Measurements from ENCODE around the gene C6orf58.

DNA sequence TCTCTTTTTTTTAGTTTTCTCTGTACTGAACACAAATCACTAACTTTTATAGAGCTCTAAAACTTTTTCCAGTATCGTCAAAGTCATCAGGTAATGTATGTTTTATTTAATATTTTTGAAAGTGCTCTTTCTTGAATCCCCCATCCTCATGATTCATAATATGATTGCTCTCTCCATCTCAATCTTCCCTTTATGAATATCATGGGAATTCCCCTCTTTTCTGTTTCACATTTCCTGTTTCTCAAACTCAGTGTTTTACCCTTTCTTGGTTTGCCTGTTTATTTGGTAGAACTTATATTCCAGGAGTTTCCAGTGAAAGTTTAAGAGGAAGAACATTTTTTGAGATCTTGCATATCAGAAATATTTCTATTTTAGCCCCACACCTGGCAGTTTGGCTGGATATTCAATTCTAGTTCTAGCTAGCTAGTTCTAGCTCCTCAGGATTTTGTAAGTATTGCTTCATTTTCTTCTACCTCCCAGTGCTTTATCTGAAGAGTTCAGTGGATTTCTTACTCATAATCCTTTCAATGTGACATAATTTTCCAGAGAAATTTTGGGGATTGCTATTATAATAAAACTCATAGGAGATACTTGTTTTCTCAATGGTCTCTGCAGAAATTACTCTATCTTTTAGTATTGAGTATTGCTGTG is 6.1 kb upstream of the C6orf58 start:
- TF ChIP-seq, protein P1, sequence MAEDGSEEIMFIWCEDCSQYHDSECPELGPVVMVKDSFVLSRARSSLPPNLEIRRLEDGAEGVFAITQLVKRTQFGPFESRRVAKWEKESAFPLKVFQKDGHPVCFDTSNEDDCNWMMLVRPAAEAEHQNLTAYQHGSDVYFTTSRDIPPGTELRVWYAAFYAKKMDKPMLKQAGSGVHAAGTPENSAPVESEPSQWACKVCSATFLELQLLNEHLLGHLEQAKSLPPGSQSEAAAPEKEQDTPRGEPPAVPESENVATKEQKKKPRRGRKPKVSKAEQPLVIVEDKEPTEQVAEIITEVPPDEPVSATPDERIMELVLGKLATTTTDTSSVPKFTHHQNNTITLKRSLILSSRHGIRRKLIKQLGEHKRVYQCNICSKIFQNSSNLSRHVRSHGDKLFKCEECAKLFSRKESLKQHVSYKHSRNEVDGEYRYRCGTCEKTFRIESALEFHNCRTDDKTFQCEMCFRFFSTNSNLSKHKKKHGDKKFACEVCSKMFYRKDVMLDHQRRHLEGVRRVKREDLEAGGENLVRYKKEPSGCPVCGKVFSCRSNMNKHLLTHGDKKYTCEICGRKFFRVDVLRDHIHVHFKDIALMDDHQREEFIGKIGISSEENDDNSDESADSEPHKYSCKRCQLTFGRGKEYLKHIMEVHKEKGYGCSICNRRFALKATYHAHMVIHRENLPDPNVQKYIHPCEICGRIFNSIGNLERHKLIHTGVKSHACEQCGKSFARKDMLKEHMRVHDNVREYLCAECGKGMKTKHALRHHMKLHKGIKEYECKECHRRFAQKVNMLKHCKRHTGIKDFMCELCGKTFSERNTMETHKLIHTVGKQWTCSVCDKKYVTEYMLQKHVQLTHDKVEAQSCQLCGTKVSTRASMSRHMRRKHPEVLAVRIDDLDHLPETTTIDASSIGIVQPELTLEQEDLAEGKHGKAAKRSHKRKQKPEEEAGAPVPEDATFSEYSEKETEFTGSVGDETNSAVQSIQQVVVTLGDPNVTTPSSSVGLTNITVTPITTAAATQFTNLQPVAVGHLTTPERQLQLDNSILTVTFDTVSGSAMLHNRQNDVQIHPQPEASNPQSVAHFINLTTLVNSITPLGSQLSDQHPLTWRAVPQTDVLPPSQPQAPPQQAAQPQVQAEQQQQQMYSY (CRISPR knock-in tag; IDR thresholded peaks at IDR 0.05), result no peak
- TF ChIP-seq, protein P2, sequence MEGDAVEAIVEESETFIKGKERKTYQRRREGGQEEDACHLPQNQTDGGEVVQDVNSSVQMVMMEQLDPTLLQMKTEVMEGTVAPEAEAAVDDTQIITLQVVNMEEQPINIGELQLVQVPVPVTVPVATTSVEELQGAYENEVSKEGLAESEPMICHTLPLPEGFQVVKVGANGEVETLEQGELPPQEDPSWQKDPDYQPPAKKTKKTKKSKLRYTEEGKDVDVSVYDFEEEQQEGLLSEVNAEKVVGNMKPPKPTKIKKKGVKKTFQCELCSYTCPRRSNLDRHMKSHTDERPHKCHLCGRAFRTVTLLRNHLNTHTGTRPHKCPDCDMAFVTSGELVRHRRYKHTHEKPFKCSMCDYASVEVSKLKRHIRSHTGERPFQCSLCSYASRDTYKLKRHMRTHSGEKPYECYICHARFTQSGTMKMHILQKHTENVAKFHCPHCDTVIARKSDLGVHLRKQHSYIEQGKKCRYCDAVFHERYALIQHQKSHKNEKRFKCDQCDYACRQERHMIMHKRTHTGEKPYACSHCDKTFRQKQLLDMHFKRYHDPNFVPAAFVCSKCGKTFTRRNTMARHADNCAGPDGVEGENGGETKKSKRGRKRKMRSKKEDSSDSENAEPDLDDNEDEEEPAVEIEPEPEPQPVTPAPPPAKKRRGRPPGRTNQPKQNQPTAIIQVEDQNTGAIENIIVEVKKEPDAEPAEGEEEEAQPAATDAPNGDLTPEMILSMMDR (IDR thresholded peaks at IDR 0.05 in 2 of 3, conservative IDR thresholded peaks at IDR 0.05 in 1 of 3; ENCODE audit: control insufficient read depth in 2 of 3, extremely low read depth in 1 of 3, insufficient read depth in 1 of 3, low read depth in 3 of 3, low read length in 3 of 3), result no peak
- TF ChIP-seq RAD21 (IDR thresholded peaks at IDR 0.05; ENCODE audit: insufficient read depth, low read depth, low read length), result no peak
- no peak for TF ChIP-seq EZH2 (IDR thresholded peaks at IDR 0.05; ENCODE audit: borderline replicate concordance, control insufficient read depth, low read depth, low read length)
- TF ChIP-seq POLR2A (IDR thresholded peaks at IDR 0.05; ENCODE audit: low read depth, low read length), result no peak
- TF ChIP-seq, protein P3, sequence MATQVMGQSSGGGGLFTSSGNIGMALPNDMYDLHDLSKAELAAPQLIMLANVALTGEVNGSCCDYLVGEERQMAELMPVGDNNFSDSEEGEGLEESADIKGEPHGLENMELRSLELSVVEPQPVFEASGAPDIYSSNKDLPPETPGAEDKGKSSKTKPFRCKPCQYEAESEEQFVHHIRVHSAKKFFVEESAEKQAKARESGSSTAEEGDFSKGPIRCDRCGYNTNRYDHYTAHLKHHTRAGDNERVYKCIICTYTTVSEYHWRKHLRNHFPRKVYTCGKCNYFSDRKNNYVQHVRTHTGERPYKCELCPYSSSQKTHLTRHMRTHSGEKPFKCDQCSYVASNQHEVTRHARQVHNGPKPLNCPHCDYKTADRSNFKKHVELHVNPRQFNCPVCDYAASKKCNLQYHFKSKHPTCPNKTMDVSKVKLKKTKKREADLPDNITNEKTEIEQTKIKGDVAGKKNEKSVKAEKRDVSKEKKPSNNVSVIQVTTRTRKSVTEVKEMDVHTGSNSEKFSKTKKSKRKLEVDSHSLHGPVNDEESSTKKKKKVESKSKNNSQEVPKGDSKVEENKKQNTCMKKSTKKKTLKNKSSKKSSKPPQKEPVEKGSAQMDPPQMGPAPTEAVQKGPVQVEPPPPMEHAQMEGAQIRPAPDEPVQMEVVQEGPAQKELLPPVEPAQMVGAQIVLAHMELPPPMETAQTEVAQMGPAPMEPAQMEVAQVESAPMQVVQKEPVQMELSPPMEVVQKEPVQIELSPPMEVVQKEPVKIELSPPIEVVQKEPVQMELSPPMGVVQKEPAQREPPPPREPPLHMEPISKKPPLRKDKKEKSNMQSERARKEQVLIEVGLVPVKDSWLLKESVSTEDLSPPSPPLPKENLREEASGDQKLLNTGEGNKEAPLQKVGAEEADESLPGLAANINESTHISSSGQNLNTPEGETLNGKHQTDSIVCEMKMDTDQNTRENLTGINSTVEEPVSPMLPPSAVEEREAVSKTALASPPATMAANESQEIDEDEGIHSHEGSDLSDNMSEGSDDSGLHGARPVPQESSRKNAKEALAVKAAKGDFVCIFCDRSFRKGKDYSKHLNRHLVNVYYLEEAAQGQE (IDR thresholded peaks at IDR 0.05; ENCODE audit: low read depth, low read length), result no peak
- TF ChIP-seq NFIC (IDR thresholded peaks at IDR 0.05; ENCODE audit: low read depth, low read length), result peak; percentile 78
